Naive B cell (primary cell): ENCODE results near the gene ACE2. TPM values are rescaled to one million over a fixed set of nuclear protein-coding genes. Genes with fewer than 3 reads are reported as not detected.

Source experiments
- ATAC-seq, 2 donors: fragments of 150-1000 bp; cut with Tn5 transposase; 2 replicates each; pipeline ENCODE4 v1.10.0; 2021; ENCODE audit warnings: low read depth in 2 of 2, mild to moderate bottlenecking in 2 of 2, moderate library complexity in 2 of 2
- DNase-seq: peaks from one replicate; pipeline ENCODE4 v3.0.0; 2022
- H3K27ac Mint-ChIP-seq, 6 donors: one replicate each; pipeline ENCODE4 v1.8.0; 2020 to 2022; ENCODE audit warnings: mild to moderate bottlenecking in 6 of 6, mixed read lengths in 6 of 6, moderate library complexity in 5 of 6, inconsistent platforms in 2 of 6
- H3K27me3 Mint-ChIP-seq, 3 donors: one replicate each; pipeline ENCODE4 v1.8.0; 2021 to 2022; ENCODE audit warnings: mixed read lengths in 3 of 3, mild to moderate bottlenecking in 1 of 3
- H3K36me3 Mint-ChIP-seq, 2 donors: one replicate each; pipeline ENCODE4 v1.8.0; 2020 to 2022; ENCODE audit warnings: mixed read lengths in 2 of 2, inconsistent platforms in 1 of 2, mild to moderate bottlenecking in 1 of 2
- H3K4me1 Mint-ChIP-seq, 3 donors: one replicate each; pipeline ENCODE4 v1.8.0; 2020 to 2022; ENCODE audit warnings: mixed read lengths in 3 of 3, inconsistent platforms in 1 of 3, mild to moderate bottlenecking in 1 of 3, moderate library complexity in 1 of 3
- H3K4me3 Mint-ChIP-seq, 8 donors: one replicate each; pipeline ENCODE4 v1.8.0; 2020 to 2022; ENCODE audit warnings: mild to moderate bottlenecking in 8 of 8, mixed read lengths in 8 of 8, moderate library complexity in 8 of 8, inconsistent platforms in 2 of 8
- H3K9me3 Mint-ChIP-seq, 7 donors: one replicate each; pipeline ENCODE4 v1.8.0; 2020 to 2022; ENCODE audit warnings: mixed read lengths in 7 of 7, mild to moderate bottlenecking in 5 of 7, inconsistent platforms in 2 of 7, moderate library complexity in 1 of 7
- polyA plus RNA-seq, 6 donors: library from polyadenylated mRNA; unstranded; fragments of 300-500 nt; fragmentation: Illumina TruSeq; gene quantifications; one replicate each; pipeline ENCODE4 v1.2.3, GENCODE V29; 2021; ENCODE audit warnings: low read depth in 6 of 6

ACE2 gene
- polyA plus RNA-seq, 6 donors from 2014 or later = 0.11 TPM; not detected in 5

DNA sequence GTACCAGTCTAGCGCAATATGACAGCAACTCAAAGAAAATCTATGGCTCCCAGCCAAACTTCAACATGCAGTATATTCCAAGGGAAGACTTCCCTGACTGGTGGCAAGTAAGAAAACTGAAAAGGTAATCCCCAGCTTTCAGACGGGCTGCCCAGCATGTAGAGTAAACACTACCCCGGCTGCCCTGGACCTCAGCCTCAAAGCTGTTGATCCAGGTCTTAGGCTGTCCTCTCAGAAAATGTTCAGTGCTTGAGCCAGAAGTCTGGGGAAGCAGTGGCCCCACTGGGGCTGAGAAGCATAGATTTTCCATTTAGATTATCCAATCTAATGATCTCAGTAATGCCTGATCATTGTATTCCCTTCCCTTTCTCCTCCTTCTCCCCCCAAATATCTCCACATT, 78.3 kb downstream of the ACE2 start:
- no peaks in the 10 kb centered on the region for H3K4me1 Mint-ChIP-seq
- peaks cover 0 to 7% (median 3%) of the 10 kb centered on the region in 7 donors for H3K9me3 Mint-ChIP-seq
- H3K36me3 Mint-ChIP-seq = no peaks in the 10 kb centered on the region
- no peak for DNase-seq
- H3K27me3 Mint-ChIP-seq = peaks cover 6 to 34% (median 11%) of the 10 kb centered on the region in 3 donors
- H3K4me3 Mint-ChIP-seq = no peak overlapping the region
- no peak for ATAC-seq
- no peak overlapping the region for H3K27ac Mint-ChIP-seq

DNA sequence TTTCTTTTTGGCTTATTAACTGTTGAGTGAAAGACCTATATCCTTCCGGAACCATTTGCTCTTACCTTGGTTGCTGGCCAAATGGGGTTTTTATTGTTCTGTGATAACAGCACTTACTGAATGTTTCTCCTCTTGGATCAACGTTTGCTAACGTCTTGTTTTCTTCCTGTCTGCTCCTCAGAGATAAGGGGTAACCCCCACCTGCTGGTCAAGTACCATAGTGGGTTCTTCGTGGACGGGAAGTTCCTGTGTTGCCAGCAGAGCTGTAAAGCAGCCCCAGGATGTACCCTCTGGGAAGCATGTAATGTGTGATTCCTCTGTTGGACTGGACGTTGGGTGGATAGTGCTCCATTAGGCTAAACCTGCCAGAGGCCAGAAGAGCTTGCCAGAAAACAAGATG, 84.8 kb downstream of the ACE2 start:
- Mint-ChIP-seq H3K4me1 (no peaks in the 10 kb centered on the region), H3K36me3 (no peaks in the 10 kb centered on the region), H3K27ac (no peak overlapping the region), H3K4me3 (no peak overlapping the region), H3K9me3 (peaks cover 0 to 5% (median 0%) of the 10 kb centered on the region in 7 donors), H3K27me3 (peaks cover 0 to 19% (median 4%) of the 10 kb centered on the region in 3 donors)
- no peak for DNase-seq
- no peak for ATAC-seq

DNA sequence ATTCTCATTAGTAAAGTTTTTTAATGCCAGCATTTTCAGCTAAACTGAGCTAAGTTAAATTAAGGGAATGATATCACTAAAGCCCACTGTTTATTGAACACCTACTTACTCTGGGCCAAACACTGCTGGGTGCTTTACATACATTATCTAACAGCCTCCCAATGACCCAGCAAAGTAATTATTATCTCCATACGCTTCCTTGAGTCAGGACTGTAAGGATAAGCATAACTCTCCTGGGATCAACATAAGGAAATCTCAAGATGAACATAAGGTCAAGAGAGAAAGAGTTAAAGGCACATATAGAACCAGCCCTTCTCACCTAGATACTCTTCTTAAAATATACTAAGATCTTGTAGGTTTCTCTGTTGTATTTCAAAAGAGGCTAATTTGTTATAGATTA, 86.5 kb downstream of the ACE2 start:
- DNase-seq (no peak), ATAC-seq (no peak)
- Mint-ChIP-seq H3K4me1 (no peaks in the 10 kb centered on the region), H3K27ac (no peak overlapping the region), H3K9me3 (peaks cover 0 to 2% (median 0%) of the 10 kb centered on the region in 7 donors), H3K4me3 (no peak overlapping the region), H3K36me3 (no peaks in the 10 kb centered on the region), H3K27me3 (peaks cover 0 to 26% (median 4%) of the 10 kb centered on the region in 3 donors)

DNA sequence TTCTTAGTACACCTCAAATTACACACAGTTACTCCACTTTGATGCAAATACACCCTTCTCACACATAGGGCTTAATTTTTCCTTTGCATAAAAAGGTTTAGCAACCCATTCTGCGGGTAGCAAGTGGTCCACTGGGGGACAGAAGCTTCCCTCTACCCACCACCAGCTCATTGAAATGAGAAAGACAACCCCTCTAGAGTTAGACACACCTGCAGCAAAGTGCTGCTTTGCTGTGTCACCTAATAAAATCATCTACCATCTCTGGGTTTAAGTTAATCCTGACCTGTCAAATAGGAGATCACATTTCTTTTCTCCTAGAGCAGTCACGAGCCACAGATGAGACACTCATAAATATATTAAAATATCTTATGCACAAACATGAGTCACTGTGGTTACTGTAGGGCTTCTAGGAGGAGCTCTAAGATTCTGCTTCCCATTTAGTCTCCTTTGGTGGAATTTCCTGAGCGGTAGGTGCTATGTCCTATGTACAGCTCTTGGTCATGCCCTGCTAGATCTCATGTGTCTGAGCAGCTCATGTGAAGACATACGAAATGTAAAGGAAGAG, 88.3 kb downstream of the ACE2 start:
- Mint-ChIP-seq H3K36me3 (no peaks in the 10 kb centered on the region), H3K27ac (no peak overlapping the region), H3K9me3 (no peaks in the 10 kb centered on the region), H3K27me3 (peaks cover 0 to 27% (median 4%) of the 10 kb centered on the region in 3 donors), H3K4me3 (no peak overlapping the region), H3K4me1 (no peaks in the 10 kb centered on the region)
- ATAC-seq (no peak), DNase-seq (no peak)

DNA sequence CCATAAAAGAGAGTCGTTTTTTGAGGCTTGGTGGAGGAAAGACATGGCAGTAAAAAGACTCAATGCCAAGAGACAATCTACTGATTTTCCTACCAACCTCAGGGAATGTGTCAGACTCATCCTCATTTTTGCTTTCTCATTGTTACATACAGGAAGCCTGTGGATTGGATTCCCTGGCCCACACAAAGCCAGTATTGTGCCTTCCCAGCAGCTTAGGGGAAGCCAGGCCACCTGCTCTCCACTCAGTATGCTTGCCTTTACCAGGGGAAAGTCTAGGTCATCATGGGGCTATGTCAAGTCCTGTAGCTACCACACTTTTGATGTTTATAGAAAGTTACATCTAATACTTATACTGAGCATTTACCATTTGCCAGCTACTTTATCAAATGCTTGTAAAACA, 89.2 kb downstream of the ACE2 start:
- Mint-ChIP-seq H3K36me3 (no peaks in the 10 kb centered on the region), H3K27me3 (peaks cover 0 to 36% (median 4%) of the 10 kb centered on the region in 3 donors), H3K4me1 (no peaks in the 10 kb centered on the region), H3K4me3 (no peak overlapping the region), H3K9me3 (no peaks in the 10 kb centered on the region), H3K27ac (no peak overlapping the region)
- ATAC-seq = no peak
- DNase-seq = no peak

Other genes starting within 250 kb of the ACE2 start
- gene VEGFD, start 216.5 kb downstream of the ACE2 start, polyA plus RNA-seq = not detected
- gene PIR, start 107.6 kb downstream of the ACE2 start, polyA plus RNA-seq = not detected
- gene BMX, start 100.2 kb downstream of the ACE2 start, polyA plus RNA-seq = not detected
- gene CLTRN, start 63.8 kb upstream of the ACE2 start, polyA plus RNA-seq = under 1 TPM in 3 of 6 donors, not detected in 3; 0.28 to 0.44 (median 0.36) TPM
- gene CA5B, start 137.3 kb upstream of the ACE2 start, polyA plus RNA-seq = 10 to 100 TPM; 37.4 to 76.1 (median 56.0) TPM
- 10 to 100 TPM; 15.8 to 39.2 (median 21.7) TPM for gene ZRSR2, start 189.5 kb upstream of the ACE2 start, polyA plus RNA-seq